Right renal pelvis (tissue), 4 donors: Measurements from ENCODE around the gene TMEM91. TPM values are rescaled to one million over a fixed set of nuclear protein-coding genes. Genes with fewer than 3 reads are reported as not detected.
"Not testable (repeated sequence)": the region's sequence is repeated elsewhere in the genome, so short reads cannot be mapped to it uniquely, and the experiment has no call there.

ENCODE experiments used
- DNase-seq, 4 donors: peaks; one replicate each; pipeline ENCODE4 v3.0.0-alpha.2; 2013; ENCODE audit warnings: low read depth in 4 of 4, low spot score in 3 of 4, missing footprints in 1 of 4
- polyA plus RNA-seq, 4 donors: library from polyadenylated mRNA; unstranded; fragments of 120-200 nt; gene quantifications; one replicate each; pipeline ENCODE4 v1.2.1, GENCODE V29; 2013; ENCODE audit not compliant: insufficient read length in 4 of 4

Gene TMEM91
- polyA plus RNA-seq, 4 donors = 9.1 to 14.2 (median 10.1) TPM

- DNase-seq = no peak
Measured at GRCh38 chr19:41373993-41374392, 2.3 kb upstream of the TMEM91 start.

DNA sequence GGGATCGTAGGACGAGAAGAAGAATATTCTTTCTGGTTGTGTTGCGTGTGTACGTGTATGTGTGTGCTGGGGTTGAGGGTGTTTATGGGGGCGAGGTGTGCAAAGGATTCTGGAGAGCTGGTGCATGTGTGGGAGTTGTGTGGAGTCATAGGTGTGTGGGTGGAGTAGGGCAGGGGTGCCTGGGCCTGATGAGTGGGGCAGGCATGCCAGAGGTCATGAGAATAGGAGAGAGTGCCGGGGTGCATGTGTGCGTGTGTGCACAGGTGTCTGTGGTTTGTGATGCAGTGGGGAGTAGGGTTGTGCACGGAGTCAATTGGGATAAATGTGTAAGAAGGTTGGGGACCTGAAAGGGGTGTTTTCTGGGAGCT, 649 bp downstream of the TMEM91 start:
- DNase-seq = no peak

DNA sequence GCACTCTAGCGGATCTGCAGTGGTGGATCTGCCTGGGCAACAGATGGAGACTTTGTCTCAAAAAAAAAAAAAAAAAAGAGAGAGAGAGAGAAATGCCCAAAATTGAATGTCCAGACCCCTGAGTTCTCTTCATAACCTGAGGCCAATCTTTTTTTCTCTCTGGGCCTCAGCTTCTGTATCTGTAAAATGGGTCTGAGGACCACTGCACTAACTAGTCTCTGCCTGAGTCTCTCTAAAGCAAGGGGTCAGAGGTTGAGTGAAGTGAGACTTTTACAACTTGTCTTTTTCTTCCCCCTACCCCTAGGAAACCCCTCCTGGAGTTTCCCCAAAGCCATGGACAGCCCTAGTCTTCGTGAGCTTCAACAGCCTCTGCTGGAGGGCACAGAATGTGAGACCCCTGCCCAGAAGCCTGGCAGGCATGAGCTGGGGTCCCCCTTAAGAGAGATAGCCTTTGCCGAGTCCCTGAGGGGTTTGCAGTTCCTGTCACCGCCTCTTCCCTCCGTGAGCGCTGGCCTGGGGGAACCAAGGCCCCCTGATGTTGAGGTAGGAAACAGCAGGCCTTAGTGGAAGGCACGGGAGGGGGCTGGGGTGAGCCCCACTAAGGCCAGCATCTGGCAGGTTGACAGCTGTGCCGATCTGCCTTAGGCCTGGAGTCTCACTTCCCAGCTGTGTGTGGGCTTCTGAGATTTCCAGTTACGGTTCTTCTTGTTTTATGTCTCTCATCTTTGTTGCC, 1.8 kb downstream of the TMEM91 start:
- no peak for DNase-seq

DNA sequence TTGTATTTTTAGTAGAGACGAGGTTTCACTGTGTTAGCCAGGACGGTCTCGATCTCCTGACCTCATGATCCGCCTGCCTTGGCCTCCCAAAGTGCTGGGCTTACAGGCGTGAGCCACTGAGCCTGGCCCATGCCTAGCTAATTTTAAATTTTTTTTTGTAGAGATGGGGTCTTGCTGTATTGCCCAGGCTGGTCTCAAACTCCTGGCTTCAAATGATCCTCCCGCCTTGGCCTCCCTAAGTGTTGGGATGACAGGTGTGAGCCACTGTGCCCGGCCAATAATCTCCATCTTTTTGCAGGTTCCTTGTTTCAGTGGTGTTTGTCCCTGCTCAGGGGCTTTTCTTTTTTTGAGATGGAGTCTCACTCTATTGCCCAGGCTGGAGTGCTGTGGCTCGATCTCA, 5.2 kb downstream of the TMEM91 start:
- DNase-seq = not testable (repeated sequence)

GRCh38 chr19:41384351-41384750, 8.0 kb downstream of the TMEM91 start:
- DNase-seq = no peak

GRCh38 chr19:41386442-41386841, 10.1 kb downstream of the TMEM91 start:
- no peak for DNase-seq

DNA sequence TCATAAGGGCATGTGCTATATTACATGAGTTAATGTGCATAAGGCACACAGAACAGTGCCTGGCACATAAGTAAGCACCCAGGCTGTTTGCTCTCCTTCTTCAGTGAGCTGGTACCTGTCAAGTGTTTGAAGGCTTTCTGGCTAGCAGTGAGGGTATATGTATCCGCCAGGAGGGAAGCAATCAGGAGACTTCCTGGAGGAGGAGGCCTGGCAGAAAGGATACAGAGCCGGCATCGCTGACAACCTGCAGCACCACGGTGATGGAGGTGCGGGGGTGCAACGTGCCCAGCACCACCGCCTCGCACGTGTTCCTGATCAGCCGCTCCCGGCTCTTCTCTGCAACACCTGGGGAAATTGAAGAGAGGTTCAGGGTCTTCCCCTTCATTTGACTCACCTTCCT, 15.3 kb downstream of the TMEM91 start:
- DNase-seq = no peak

DNA sequence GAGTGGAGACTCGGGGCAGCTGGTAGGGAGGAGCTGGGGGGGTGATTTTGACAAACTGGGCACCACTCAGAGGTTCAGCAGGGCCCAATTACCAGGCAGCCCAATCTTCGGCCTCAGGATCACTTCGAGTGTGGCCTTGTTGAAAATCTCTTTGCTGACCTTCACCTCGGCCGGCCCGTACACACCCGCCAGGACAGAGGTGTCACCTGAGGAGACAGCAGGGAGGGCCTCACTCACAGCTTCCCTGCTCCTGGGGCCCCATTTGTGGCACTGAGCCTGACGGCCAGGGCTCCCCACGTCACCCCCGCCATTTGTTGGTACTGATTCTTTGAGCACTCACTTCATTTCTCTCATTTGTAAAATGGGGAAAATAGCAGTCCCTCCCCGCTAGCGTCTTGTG, 16.4 kb downstream of the TMEM91 start:
- no peak for DNase-seq

DNA sequence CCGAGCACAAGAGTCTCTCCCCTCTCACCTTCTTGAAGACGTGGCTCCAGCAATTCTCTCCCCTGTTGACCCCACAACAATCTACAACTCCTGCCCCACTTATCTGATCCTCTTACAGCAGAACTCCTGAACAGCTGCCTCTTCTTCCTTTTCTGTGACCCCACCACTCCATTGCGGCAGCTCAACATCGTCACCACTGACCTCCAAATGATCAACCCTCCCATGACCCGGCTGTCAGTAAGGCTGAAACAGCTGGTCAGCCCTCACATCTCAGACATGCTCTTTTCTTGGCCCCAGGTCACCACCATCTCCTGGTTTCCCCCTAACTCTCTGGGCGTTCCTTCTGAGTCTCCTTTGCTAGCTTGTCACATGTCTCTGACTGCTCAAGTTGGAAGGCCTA, 19.0 kb downstream of the TMEM91 start:
- no peak for DNase-seq

DNA sequence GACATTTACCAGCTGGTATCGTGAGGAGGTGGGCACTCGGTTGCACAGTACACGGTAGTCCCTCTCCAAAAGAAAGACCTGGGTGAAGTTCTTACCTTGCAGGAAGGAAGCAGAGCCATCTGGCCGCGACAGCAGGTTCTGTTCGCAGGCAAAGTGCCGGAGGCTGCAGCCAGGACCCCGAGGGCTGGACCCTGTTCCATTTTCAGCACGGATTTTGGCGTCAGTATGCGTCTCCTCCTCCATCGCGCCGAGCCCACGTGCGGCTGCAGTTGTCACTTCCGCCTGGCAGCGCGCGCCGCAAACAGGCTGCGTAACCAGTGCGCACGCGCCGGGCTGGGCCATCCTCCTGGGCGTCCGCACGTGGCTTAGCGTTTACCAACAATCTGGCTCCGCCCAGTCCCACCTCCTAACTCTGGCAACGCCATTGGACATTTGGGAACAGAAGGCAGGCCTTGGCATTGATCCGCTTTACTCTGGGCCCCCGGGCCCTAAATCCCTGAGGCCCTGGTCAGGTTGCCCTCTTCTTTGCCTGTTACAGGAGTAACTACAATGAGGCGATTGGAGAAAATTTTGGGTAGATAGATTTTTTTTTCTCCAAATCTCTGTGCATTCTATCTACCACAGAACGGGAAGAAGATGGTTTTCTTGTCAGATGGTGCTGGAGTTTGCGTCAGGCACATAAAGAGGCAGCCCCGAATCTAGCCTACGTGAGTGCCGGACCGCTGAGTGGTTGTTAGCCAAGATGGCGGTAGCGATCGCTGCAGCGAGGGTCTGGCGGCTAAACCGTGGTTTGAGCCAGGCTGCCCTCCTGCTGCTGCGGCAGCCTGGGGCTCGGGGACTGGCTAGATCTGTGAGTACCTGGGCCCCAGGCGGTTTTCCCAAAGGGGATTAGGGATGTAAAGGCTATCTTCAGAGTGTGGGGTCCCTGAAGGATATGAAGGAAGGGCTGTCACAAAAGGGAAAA, 21.0 kb downstream of the TMEM91 start, which contains the start of the genes BCKDHA and EXOSC5:
Gene BCKDHA (plus strand): TSS at position 733 of the 964 bp plus-strand sequence. CDS start 10 bp downstream, at position 743.
Gene EXOSC5 (minus strand): TSS at position 274 of the 964 bp plus-strand sequence. CDS start 31 bp downstream, at position 243.
- peak; percentile 98 to 100 (median 100) for DNase-seq

GRCh38 chr19:41398050-41398418, 21.7 kb downstream of the TMEM91 start:
- DNase-seq = no peak

DNA sequence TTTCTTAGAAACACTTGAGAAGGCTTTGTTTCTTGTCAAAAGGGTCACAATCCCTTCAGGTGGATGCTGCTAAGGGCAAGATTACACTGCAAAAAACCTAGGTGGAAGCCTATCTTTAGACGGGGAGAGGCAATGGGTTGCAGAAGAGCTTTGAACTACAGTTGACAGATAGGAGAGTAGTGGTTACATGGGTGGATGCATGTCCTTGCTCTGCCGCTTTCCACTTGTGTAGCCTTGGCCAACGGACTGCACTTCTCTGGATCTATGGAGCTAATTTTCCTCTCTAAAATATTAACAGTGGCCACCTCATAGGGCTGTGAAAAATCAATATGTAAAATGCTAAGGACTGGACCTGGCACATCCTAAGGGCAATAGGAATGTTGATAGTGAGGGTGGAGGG, 22.3 kb downstream of the TMEM91 start:
- DNase-seq = no peak

DNA sequence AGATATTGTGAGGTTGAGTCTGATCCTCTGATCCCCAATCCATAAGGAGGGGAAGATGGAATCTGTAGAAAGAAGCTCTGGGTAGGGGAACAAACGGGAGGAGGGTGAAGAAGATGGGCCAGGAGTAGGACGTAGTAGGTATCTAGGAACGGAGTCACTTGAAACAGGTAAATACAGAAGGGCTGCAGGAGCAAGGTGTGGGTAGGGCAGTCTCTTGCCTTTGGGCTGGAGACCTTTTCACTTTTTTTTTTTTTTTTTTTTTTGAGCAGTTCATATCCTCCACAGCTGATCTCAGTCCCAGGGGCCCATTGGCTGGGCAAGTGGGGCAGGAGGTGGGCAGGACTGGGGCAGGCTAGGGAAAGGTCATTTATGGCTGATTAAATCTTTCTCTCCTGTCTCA, 22.8 kb downstream of the TMEM91 start:
- DNase-seq = no peak

DNA sequence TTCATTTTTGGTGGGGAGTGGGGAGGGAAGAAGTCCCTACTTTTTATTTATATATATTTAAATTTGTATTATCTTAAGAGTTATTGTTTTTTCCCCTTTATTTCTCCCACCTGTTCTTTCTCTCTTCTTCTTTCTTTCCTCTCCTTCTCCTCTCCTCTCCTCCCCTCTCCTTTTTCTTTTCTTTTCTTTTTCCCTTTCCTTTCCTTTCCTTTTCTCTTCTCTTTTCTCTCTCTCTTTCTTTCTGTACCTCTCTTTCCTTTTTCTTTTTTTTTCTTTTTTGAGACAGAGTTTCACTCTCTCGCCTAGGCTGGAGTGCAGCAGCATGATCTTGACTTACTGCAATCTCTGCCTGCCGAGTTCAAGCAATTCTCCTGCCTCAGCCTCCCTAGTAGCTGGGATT, 23.2 kb downstream of the TMEM91 start:
- DNase-seq = no peak

DNA sequence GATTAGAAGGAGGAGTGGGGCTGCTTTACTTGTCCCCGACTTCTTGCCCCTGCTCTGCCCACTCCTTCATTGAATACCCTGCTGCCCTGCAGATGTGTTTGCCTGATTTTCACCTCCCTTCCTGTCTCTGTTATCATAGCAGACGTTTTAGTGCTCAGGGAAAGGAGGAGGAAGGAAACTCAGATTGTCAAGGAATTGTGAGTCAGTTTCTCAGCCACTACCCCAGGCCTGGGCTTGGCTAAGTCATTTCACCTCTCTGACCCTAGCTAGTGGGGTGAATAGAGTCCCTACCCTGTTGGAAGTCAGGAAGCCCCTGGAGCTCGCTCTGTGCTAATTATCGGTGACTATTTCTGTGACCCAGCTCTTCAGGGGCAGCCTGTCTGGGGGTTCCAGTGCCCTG, 25.1 kb downstream of the TMEM91 start:
- no peak for DNase-seq

GRCh38 chr19:41402010-41402409, 25.7 kb downstream of the TMEM91 start:
- DNase-seq = no peak

GRCh38 chr19:41403181-41403970, 27.0 kb downstream of the TMEM91 start:
- DNase-seq = no peak

- no peak for DNase-seq
Measured at GRCh38 chr19:41405776-41406175, 29.4 kb downstream of the TMEM91 start.

GRCh38 chr19:41407271-41407670, 30.9 kb downstream of the TMEM91 start:
- DNase-seq = no peak

GRCh38 chr19:41408256-41408655, 31.9 kb downstream of the TMEM91 start:
- no peak for DNase-seq

- DNase-seq = not testable (repeated sequence)
Measured at GRCh38 chr19:41408846-41409245, 32.5 kb downstream of the TMEM91 start.
